GDM1 (cell line): ENCODE data around the gene VPS36.
"Not testable (repeated sequence)": the region's sequence is repeated elsewhere in the genome, so short reads cannot be mapped to it uniquely, and the experiment has no call there.

Source experiments
- DNase-seq: peaks from one replicate; lab custom pipeline; 2025; lab: John Stamatoyannopoulos, UW

The VPS36 gene

GRCh38 chr13:52374873-52375411, 75.5 kb downstream of the VPS36 start:
- no peak for DNase-seq

DNA sequence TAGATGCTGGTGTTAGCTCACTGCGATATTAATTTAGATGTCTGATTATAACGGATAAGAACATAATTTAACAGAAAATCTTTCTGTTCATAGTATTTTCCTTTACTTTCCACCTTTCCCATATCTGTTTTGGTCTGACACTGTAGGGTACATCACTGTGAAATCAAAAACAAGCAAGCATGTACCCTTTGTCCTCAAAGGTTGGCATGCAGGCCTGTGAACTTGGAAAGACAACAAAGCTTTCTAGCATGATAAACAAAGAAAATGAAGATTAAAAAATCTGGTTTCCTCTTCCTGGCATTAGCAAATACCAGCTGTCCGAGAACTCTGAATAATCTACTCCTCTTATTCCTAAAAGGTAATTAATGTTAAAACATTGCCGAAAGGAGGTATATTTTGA, 76.0 kb downstream of the VPS36 start:
- no peak for DNase-seq

- DNase-seq, result not testable (repeated sequence)
These were observed 77.2 kb downstream of the VPS36 start for GRCh38 chr13:52373277-52373676.

DNA sequence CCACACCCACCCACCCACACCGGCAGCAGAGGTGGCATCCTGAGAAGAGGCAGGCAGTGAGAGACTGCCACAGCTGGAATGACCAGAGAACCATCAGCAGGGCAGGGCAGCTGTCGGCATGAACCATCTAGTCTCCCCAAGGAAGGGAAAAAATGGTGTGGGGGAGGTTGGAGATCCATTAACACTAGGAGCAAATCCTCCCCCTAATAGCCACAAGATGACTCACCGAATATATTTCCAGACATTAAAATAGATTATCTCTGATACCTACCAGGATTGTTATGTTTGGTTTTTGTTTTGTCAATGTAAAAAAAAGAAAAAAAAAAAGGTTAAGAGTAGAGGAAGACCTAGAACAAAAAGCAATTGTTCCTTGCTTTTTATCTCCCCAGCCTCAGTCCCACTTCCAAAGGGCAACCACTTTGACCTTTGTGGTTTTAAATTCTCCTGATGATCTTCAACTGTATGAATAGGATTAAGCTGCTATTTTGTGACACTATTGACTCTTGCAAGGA, 78.6 kb downstream of the VPS36 start:
- no peak for DNase-seq

DNA sequence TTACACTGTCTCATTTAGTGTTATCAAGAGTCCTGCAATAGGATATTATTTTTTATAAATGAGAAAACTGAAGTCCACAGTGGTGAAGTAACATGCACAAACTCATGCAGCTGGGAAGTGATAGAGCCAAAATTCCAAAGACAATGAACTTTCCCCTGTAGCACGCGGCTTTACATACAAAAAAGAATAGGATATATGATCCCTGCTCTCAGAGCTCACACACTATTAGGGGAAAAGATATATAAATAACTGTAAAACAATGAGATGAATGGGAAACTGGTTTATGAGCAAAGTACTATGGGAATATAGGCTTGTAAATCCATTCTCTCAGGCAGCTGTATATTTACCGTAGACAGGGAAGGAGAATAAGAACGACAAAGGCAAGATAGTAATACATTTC, 84.1 kb downstream of the VPS36 start:
- DNase-seq, result no peak
